GM21526 (cell line): ENCODE data around the gene MCC.

ENCODE experiments used
- ATAC-seq: cut with Tn5 transposase; IDR thresholded peaks from one replicate; pipeline ENCODE4 v1.9.1; 2021; ENCODE audit warnings: moderate library complexity; ENCODE audit not compliant: unreplicated experiment, low FRiP score

MCC gene

GRCh38 chr5:113048931-113049330 is 439.3 kb downstream of the MCC start:
- ATAC-seq, result no peak

GRCh38 chr5:113047733-113048652 is 440.3 kb downstream of the MCC start:
- ATAC-seq, result peak; percentile 94

GRCh38 chr5:113047234-113047633 is 441.0 kb downstream of the MCC start:
- ATAC-seq, result no peak

GRCh38 chr5:113044776-113045465 is 443.3 kb downstream of the MCC start:
- ATAC-seq, result no peak

GRCh38 chr5:113043491-113043931 is 444.7 kb downstream of the MCC start:
- no peak for ATAC-seq

- ATAC-seq, result no peak
Measured at GRCh38 chr5:113042491-113043243, 445.6 kb downstream of the MCC start.

- no peak for ATAC-seq
Measured at GRCh38 chr5:113040672-113041260, 447.5 kb downstream of the MCC start.

GRCh38 chr5:113039934-113040285 is 448.3 kb downstream of the MCC start:
- ATAC-seq, result no peak

- ATAC-seq, result no peak
Measured at GRCh38 chr5:113039229-113039933, 448.9 kb downstream of the MCC start.

GRCh38 chr5:113038714-113039113 is 449.5 kb downstream of the MCC start:
- ATAC-seq, result no peak

- ATAC-seq, result no peak
Measured at GRCh38 chr5:113038136-113038535, 450.1 kb downstream of the MCC start.

- ATAC-seq, result no peak
Measured at GRCh38 chr5:113036826-113037225, 451.4 kb downstream of the MCC start.

- ATAC-seq, result no peak
Measured at GRCh38 chr5:113036321-113036720, 451.9 kb downstream of the MCC start.

GRCh38 chr5:113035096-113035495 is 453.2 kb downstream of the MCC start:
- no peak for ATAC-seq

GRCh38 chr5:113034182-113034773 is 454.0 kb downstream of the MCC start:
- ATAC-seq, result no peak

- ATAC-seq, result no peak
Measured at GRCh38 chr5:113031557-113031956, 456.7 kb downstream of the MCC start.

GRCh38 chr5:113031104-113031503 is 457.1 kb downstream of the MCC start:
- no peak for ATAC-seq

- ATAC-seq, result no peak
Measured at GRCh38 chr5:113029614-113030013, 458.6 kb downstream of the MCC start.

- no peak for ATAC-seq
Measured at GRCh38 chr5:113027431-113027830, 460.8 kb downstream of the MCC start.

GRCh38 chr5:113027015-113027414 is 461.2 kb downstream of the MCC start:
- no peak for ATAC-seq
